Stimulated activated CD4-positive, alpha-beta T cell treated with anti-CD3 and anti-CD28 coated beads, Interleukin-2, amount 100 ng/mL, for 4 hours (primary cell): ENCODE data around the gene CATSPERZ.

ENCODE experiments used
- DNase-seq: peaks from one replicate; pipeline ENCODE4 v3.0.0-alpha.2; 2020; ENCODE audit warnings: low read depth

The CATSPERZ gene

DNA sequence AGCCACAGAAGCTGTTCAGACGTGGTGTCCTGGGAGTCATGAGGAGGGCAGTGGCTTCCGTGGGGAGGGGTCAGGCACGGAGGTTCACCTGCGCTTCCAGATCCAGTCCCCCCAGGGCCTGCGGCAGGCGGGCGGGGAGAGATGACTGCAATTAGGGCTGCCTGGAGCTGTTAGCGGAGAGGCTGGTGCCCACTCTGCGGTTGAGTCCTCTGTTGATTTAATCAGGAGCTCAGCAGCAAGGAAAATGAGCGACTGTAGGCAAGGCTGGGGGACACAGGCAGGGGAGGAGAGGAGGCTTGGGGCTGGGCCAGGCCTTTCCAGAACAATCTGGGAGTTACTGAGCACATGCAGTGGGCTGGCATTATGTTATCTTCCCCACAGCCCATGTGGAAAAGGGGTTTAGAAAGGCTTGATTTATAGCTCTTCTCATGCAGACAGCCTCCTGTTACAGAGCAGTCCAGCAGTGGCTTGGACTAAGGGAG lies 35.7 kb upstream of the CATSPERZ start:
- DNase-seq = no peak

DNA sequence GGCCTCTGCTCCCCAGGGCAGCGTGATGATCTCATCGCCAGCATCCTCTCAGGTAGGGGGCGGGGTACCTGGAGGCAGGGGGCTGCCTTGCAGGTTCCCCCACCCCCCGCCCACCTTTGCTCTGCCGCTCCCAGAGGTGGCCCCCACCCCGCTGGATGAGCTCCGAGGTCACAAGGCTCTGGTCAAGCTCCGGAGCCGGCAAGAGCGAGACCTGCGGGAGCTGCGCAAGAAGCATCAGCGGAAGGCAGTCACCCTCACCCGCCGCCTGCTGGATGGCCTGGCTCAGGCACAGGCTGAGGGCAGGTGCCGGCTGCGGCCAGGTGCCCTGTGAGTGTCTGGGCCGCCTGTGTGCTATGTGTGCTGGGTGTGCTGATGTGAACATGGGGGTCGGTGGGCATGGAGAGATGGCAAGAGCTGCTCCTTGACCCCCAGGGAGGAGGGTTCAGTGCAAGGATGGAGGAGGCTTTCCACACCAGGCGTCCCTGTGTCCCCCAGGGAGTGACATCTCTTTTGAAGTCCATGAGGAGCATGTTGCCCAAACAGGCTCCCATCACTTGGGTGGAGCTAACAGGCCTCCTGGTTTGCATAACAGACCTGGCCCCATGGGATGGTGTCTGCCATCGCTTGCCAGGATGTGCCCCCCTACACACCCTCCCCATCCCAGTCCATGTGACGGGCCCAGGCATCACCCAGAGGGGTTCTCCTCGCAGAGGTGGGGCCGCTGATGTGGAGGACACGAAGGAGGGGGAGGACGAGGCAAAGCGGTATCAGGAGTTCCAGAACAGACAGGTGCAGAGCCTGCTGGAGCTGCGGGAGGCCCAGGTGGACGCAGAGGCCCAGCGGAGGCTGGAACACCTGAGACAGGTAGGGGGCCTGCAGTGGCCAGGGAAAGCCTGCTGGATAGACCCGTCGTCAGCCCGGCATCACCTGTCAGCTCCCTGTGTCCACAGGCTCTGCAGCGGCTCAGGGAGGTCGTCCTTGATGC lies 34.7 kb upstream of the CATSPERZ start:
- DNase-seq = no peak

DNA sequence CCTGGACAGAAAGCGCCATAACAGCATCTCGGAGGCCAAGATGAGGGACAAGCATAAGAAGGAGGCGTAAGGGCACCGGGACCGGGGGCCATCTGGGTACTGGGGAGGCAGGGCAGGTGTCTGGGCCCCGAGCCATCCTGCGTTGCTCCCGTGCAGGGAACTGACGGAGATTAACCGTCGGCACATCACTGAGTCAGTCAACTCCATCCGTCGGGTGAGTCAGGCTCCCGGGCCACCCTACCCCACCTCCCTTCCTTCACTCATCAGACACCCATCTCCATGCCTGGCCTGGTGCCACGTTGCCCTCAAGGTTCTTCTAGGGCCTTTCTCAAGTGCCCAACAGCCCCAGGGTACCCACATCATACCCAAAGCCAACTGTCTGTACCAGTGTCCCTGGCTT lies 33.8 kb upstream of the CATSPERZ start:
- no peak for DNase-seq

DNA sequence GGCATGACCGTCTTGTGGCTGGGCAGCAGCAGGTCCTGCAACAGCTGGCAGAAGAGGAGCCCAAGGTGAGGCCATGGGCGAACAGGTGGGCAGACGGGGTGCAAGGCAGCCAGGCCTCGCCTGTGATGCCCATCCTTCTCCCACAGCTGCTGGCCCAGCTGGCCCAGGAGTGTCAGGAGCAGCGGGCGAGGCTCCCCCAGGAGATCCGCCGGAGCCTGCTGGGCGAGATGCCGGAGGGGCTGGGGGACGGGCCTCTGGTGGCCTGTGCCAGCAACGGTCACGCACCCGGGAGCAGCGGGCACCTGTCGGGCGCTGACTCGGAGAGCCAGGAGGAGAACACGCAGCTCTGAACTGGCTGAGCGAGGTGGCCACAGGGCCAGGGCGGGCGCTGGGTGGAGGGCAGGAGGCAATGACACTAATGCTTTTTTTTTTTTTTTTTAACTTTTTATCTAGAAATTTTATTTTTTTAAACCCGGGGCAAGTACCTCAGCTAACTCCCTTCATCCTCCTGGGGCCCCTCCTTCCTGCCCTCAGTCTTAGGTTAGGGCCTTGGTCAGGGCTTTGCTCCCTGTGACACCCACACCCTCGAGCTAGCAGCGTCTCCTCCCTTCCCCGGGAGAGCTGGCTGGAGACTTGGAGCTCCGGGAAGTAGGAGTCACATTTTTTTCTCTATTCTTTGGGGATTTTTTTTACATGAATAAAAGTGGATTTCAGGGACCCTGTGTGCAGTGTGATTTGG lies 32.8 kb upstream of the CATSPERZ start:
- no peak for DNase-seq

DNA sequence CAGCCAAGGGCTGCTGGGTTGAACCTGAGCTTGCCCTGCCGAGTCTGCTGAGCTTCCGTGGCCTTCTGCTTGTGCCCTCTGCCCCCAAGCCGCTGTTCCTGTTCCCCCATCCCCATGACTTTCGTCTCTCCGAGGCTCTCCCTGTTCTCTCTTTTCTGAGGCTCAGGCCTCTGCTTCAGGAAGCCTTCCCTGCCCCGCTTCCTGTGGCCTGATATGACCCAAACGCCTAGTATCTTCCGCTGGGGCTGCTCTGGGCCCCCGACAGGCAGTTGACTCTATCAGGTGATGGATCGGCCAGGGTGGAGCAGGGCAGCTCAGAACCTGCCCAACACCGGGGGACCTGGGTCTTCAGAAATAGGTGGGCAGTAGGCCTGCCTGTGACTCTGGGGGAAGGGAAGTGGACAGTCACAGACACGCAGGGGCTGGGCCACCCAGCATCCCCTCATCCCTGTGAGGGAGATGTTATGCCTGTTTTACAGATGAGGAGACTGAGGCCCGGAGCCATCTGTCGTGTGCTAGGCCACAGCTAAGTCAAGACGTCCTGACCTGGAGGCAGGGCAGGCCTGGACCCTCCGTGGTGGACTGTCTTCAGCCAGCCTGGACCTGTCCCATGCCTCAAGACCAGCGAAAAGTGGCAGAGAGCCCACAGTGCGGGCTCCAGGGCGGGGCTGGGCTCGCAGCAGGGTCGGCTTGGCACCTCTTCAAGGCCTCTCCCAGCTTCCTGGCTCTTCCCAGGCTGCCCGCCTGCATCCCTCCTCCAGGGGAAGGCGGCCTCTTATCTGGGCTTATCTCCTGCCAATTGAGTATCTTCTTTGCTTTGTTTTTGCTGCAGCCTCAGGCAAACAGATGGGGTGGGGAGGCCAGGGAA lies 31.9 kb upstream of the CATSPERZ start:
- DNase-seq = no peak

DNA sequence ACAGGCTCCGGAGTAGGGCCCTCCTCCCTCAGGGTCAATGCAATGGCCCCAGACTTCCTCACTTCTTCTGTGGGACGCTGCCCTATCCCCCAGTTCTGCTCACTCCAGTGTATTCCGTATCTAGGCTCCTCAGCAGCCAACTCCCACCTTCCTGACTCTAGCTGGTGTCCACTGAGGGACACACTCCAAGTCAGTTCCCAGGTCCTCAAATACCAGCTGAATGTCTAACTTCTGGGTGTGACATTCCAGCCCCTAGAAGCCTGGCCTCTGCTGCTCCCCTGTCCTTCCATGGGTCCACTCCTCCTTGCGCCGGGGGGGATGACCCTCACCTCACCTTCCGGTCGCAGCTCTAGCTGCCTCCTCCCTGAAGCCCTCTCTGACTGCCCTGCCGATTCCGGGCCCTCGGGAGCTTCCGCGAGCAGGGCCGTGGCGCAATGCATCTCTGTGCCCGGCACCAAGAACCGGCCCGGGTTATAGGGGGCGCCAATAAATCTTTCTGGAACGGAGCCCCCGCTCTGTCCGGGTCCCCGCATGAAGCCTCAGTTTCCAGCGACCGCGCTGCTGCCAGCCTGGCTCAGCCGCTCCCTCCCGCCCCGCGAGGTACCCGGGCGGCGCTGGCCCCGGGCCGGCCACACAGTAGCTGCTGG lies 31.1 kb upstream of the CATSPERZ start:
- DNase-seq = no peak

DNA sequence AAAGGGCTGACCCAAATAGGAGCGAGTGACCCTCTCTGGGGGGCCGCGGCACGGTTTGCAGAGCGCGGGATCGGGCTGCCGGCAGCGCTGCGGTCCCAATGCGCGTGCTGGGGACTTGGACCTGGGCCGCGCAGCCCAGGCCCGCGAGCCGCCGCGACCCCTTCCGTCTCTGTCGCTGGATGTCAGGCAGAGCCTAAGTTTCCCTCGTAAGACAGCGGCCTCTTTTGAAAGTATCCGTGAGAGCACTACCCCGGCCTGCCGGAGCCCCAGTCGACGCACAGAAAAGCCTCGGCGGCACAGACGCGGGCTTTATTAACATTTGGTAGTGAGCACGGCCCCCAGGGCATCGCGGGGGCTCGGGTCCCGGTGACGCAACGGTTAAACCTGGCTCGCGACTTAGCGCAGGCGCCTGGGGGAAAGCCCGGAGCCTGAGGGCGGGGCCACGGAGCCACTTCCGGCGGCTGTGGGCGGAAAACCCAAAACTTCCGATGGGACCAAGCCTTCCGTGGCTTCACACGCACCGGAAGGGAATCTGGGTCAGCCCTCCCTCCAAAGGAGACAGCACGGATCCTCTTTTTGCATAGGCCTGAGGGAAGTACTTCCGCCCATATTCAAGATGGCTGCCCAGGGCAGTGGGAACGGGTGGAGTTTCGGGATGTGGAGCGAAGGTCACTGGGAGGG lies 30.5 kb upstream of the CATSPERZ start:
- peak; percentile 97 for DNase-seq

DNA sequence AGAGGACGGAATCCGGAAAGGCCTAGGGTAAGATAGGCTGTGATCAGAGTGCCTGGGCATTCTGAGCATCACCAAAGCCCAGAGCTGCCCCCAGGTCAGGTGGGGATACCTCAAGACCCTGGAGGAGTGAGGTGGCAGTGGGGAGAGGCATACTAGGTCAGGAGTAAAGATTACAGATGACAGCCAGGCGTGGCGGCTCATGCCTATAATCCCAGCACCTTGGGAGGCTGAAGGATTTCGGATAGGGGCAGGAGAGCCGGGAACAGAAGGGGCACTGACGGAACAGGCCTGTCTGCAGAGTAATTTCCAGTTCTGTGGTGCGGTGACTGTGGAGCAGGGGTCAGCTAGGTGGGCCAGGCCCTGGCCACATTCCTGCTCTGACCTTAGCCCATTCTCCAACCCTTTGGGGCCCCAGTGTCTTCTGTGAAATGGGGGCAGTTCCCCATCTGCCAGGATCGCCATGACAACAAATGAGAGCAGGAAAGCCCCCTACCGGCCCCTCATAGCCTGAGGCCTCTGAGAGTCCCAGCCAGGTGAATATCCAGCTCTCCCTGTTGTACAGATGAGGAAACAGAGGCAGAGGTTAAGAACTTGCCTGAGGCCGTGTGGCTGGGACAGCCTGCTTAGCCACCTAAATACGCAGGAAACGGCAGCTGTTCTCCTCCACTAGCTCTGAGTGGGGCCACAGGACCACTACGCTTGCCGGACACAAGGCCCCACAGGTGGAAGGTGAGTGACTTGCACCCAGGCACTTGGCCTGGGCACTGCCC lies 24.9 kb upstream of the CATSPERZ start:
- DNase-seq = no peak

DNA sequence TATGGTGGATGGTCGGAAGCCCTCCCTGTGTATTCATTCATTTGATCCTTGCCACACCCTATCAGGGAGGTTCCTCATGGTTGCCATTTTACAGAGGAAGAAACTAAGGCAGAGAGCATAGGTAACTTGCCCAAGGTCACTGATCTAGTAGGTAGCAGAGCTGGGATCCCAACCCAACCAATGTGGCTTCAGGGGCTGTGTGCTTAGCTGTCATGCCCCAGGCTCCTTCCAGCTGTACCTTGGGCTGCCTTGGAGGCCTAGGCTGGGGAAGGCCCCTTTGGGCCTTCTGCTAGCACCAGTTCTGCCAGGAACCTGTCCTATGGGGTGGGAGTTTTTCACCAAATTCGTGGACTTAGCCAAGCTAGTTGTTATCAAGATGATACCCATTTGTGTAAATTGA lies 24.3 kb upstream of the CATSPERZ start:
- no peak for DNase-seq

DNA sequence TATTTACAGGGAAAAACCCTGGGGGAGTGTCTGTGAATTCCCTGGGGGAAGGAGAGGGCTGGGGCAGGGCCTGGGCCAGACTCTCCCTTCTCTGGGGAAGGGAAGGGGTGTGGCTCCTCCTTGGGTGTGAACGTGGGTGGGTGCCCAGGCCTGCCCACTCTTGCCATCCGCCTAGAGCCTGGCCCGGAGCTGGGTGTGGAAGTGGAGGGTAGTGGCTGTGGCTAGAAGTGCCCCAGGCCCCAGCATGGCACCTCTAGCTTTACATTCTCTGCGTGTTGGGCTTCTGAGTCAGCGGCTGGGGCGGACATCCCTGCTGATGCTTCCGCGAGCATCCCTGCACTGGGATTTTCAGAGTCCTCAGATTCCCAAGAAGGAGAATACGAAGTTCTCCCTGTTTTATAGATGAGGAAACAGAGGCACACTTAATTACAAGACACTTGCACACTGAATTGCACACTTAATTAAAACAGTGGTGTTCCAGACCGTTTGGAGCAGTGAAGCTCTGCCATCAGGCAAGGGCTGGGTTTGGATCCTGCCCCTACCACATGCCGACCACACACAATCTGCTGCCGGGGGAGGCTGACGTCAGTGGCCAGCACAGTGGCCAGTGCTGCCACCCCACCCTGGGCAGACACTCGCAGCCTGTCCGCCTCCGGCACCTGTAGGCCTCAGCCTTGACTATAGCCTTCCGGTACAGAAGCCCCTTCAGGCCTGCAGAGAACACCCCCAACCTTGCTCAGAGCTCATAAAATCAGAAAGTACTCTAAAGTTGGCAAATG lies 23.3 kb upstream of the CATSPERZ start:
- DNase-seq = no peak

DNA sequence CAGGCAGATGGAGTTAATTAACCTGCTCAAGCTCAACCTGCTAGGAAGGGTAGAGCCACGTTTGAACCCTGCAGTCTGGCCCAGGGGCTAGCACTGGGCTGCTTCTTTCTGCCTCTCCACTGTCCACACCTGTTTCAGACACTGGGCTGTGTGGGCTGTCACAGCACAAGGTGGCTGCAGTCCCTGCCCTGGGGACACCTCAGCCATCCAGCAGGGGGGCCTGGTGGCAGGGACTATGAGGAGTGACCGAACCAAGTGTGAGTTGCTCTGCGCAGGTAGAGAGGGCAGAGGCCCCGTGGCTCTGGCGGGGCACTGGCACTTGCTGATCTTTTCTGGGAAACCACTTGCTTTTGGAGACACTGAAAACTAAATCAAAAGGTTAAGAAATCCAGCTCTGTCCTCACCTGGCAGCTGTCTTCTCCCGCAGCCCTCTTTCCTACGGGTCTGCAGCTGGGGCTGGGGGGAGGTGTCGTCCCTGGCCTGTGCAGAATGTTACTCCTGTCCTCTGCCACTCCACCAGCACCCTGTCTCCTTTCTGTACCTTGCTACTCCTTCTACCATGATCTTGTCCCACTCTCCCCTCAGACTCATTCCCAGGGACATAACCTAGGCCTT lies 21.5 kb upstream of the CATSPERZ start:
- DNase-seq = no peak

DNA sequence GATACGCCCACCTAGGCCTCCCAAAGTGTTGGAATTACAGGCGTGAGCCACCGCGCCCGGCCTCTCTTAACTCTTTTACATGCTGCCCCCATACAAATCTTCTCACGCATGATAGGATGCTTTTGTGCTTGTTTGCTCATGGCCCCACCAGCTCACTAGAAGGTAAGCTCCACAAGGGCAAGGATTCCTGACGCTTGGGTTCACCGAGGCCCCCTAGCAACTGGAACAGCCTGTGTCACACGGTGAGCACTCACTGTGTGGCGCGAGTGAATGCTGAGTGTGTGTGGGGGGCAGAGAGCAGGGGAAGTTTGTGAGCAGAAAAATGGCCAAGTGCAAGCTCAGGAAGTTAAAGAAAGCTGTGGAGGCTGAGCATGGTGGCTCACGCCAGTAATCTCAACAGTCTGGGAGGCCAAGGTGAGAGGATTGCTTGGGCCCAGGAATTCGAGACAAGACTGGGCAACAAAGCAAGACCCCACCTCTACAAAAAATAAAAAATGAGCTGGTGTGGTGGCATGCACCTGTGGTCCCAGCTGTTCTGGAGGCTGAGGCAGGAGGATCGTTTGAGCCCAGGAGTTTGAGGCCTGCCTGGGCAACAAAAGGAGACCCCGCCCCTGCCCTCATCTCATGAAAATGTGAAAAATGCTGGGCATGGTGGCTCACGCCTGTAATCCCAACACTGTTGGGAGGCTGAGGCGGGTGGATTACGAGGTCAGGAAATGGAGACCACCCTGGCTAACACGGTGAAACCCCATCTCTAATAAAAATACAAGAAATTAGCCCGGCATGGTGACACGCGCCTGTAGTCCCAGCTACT lies 18.0 kb upstream of the CATSPERZ start:
- DNase-seq = no peak

DNA sequence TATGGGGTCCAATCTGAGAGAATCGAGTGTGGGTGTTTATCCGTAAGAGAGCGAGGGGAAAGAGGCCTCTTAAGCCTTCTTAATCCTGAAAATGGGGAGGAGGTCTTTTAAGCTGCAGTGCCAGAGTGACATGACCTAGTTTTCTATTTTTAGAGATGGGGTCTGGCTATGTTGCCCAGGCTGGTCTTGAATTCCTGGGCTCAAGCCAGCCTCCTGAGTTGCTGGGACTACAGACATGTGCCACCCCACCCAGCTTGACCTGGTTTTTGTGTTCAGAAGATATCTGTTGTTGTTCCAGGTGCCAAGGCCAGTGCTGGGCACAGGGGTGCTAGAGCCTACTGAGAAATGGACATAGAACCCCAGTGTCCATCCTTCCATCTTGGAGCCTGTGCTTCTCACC lies 17.1 kb upstream of the CATSPERZ start:
- no peak for DNase-seq

DNA sequence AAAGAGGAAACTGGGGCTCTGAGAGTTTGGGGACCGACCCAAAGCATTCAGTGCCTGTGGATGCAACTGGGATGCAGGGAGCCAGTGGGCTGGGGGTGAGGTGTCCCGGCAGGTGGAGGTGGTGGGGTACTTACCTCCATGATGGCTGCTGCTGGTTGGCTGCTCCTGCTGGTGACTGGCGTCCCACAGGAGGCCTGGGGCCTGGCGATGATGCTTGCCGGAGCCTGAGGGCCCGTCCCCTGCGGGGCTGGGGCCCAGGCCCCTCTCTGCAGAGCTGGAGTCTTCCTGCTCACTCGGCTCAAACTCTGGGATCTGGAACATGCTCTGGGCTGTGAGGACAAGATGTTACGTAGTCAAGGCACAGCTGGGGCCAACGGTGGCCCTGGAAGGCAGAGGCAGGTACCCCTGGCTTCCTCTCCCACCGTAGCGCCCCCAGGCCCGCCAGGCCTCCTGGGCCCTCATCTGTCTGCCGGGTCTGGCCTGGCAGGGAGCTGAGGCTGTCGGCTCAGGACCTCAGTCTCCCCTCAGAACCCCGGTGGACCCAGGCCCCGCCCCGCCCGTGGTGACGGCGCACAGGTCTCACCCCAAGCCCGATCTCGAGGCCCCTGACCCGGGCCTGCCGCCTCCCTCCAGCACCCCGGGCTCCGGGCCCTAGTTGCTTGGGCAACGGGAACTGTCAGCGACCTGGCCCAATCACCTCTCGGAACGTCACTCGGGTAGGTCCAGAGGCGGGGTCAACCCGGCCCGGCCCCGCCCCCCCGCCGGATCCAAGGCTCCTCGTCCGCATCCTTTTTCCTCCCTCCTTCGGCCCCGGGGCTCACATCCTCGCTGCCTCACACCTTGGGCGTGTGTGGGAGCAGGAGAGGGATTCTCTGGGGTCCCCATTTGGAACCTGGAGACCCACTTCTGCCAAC lies 15.9 kb upstream of the CATSPERZ start, which contains the start of gene BAD:
TSS of gene BAD (minus strand) at position 618 of the 914 bp plus-strand sequence. CDS start at position 321, 297 bp downstream.
- DNase-seq = peak; percentile 88

DNA sequence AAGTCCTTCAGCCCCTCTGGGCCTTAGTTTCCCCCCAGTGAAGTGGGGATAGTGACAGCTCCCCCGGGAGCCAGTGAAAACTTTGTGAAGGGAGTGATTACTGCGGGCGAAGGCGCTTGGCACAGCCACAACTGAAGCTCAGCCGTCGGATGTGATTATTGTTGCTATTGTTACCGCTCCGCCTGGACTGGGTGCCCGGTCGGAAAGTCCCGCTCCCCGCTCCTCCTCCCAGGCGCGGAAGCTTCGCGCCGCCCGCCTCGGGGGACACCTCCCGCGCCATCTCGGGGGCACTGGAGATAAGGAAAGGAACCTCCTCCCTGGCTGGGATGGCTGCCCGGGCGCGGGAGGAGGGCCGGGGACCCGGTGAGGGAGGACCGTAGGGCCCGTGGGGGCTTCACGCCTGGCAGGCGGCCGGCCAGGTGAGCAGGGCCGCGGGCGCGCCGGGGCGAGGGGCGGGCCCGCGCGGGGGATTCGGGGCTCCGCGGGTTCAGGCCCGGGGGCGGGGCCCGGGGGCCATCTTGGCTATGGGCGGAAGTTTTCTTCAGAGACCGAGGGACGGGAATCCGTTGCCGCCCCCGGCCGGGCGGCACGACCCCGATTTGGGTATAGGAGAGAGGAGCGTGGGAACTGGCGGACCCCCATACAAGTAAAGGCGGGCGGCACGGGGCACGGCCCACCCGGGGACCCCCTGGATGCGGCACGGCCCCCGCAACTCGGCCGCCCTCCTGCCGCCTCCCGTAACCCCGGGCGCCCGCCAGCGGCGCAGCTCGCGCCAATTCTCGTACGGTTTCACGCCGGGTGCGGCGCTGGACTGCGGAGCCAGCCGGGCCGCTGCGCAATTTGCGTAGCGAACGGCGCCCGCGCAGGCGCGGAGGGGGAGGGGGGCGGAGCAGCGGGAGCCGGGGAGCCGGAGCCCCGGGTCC lies 14.9 kb upstream of the CATSPERZ start, which contains the start of gene GPR137:
TSS of gene GPR137 (plus strand) at position 887 of the 923 bp plus-strand sequence. CDS start 677 bp downstream, outside the sequence.
- peak; percentile 87 for DNase-seq
